ENCODE data around the gene CFAP73.
"Not testable (repeated sequence)": the region's sequence is repeated elsewhere in the genome, so short reads cannot be mapped to it uniquely, and the experiment has no call there.

Gene CFAP73

GRCh38 chr12:113195598-113195997, 46.1 kb downstream of the CFAP73 start:
- no peak for DNase-seq

GRCh38 chr12:113196582-113196981, 47.1 kb downstream of the CFAP73 start:
- no peak for DNase-seq

GRCh38 chr12:113196990-113197389, 47.5 kb downstream of the CFAP73 start:
- peak in 1 of 4 experiments; percentile 21 for DNase-seq

GRCh38 chr12:113197518-113198077, 48.1 kb downstream of the CFAP73 start:
- no peak for DNase-seq

- DNase-seq = no peak
Measured at GRCh38 chr12:113198296-113198695, 48.8 kb downstream of the CFAP73 start.

GRCh38 chr12:113200021-113200797, 50.7 kb downstream of the CFAP73 start:
- DNase-seq = no peak

- no peak for DNase-seq
Measured at GRCh38 chr12:113201187-113202177, 52.0 kb downstream of the CFAP73 start.

- no peak for DNase-seq
Measured at GRCh38 chr12:113202300-113203075, 53.0 kb downstream of the CFAP73 start.

GRCh38 chr12:113203852-113204760, 54.6 kb downstream of the CFAP73 start:
- no peak for DNase-seq

GRCh38 chr12:113204804-113205203, 55.3 kb downstream of the CFAP73 start:
- DNase-seq = no peak

- DNase-seq = not testable (repeated sequence)
Measured at GRCh38 chr12:113206802-113207201, 57.3 kb downstream of the CFAP73 start.

GRCh38 chr12:113207613-113208040, 58.1 kb downstream of the CFAP73 start:
- no peak for DNase-seq

GRCh38 chr12:113208041-113208934, 58.8 kb downstream of the CFAP73 start:
- DNase-seq = peak in 2 of 4 experiments; percentile 16 to 18

All from activated naive CD4-positive, alpha-beta T cell (primary cell).